Renal cortex interstitium (tissue), 3 donors: ENCODE data around the gene OSCAR. TPM values are rescaled to one million over a fixed set of nuclear protein-coding genes. Genes with fewer than 3 reads are reported as not detected.

ENCODE experiments used
- polyA plus RNA-seq, 3 donors: library from polyadenylated mRNA; unstranded; fragments of 120-200 nt; gene quantifications; one replicate each; pipeline ENCODE4 v1.2.1, GENCODE V29; 2013; ENCODE audit not compliant: insufficient read length in 3 of 3

The OSCAR gene
- polyA plus RNA-seq, 3 donors = 0.11 to 0.42 (median 0.27) TPM

Other genes with a start within 250 kb of the OSCAR start
- gene MYADM, start 232.9 kb downstream of the OSCAR start, polyA plus RNA-seq = 10 to 100 TPM; 68.1 to 75.4 (median 74.2) TPM
- under 1 TPM; 0.23 to 0.80 (median 0.43) TPM for gene PRKCG, start 218.6 kb downstream of the OSCAR start, polyA plus RNA-seq
- gene CACNG7, start 191.5 kb downstream of the OSCAR start, polyA plus RNA-seq = 1 to 10 TPM in 1 of 3 donors, under 1 TPM in 2; 0.23 to 1.0 (median 0.45) TPM
- under 1 TPM; 0.20 to 0.51 (median 0.23) TPM for gene CACNG8, start 137.9 kb downstream of the OSCAR start, polyA plus RNA-seq
- gene CACNG6, start 109.2 kb downstream of the OSCAR start, polyA plus RNA-seq = under 1 TPM; 0.73 to 1.00 (median 0.85) TPM
- gene VSTM1, start 36.9 kb downstream of the OSCAR start, polyA plus RNA-seq = under 1 TPM in 1 of 3 donors, not detected in 2; 0.27 TPM
- gene TARM1, start 19.4 kb downstream of the OSCAR start, polyA plus RNA-seq = under 1 TPM in 2 of 3 donors, not detected in 1; 0.17 to 0.20 TPM
- 100 to 1,000 TPM in 2 of 3 donors, 10 to 100 TPM in 1; 84.6 to 151 (median 147) TPM for gene NDUFA3, start 2.1 kb upstream of the OSCAR start, polyA plus RNA-seq
- 10 to 100 TPM; 12.0 to 19.3 (median 18.8) TPM for gene TFPT, start 14.9 kb upstream of the OSCAR start, polyA plus RNA-seq
- gene PRPF31, start 15.0 kb upstream of the OSCAR start, polyA plus RNA-seq = 10 to 100 TPM; 68.0 to 82.8 (median 73.0) TPM
- 10 to 100 TPM; 66.6 to 75.4 (median 75.4) TPM for gene CNOT3, start 37.0 kb upstream of the OSCAR start, polyA plus RNA-seq
- 10 to 100 TPM in 1 of 3 donors, 1 to 10 TPM in 2; 7.5 to 10.5 (median 9.8) TPM for gene LENG1, start 58.9 kb upstream of the OSCAR start, polyA plus RNA-seq
- gene TMC4, start 72.4 kb upstream of the OSCAR start, polyA plus RNA-seq = 10 to 100 TPM; 20.1 to 50.0 (median 29.2) TPM
- gene MBOAT7, start 88.8 kb upstream of the OSCAR start, polyA plus RNA-seq = 10 to 100 TPM; 56.8 to 85.9 (median 80.3) TPM
- gene TSEN34, start 90.5 kb upstream of the OSCAR start, polyA plus RNA-seq = 10 to 100 TPM; 46.2 to 63.2 (median 60.2) TPM
- gene RPS9, start 100.1 kb upstream of the OSCAR start, polyA plus RNA-seq = 1,000 to 10,000 TPM; 1,235 to 1,695 (median 1,501) TPM
- gene LILRB3, start 122.2 kb upstream of the OSCAR start, polyA plus RNA-seq = 1 to 10 TPM; 1.0 to 3.8 (median 1.5) TPM
- gene LILRA6, start 142.0 kb upstream of the OSCAR start, polyA plus RNA-seq = under 1 TPM; 0.44 to 0.85 (median 0.47) TPM
- gene LILRB5, start 156.5 kb upstream of the OSCAR start, polyA plus RNA-seq = 1 to 10 TPM; 1.4 to 3.7 (median 2.3) TPM
- gene LILRB2, start 180.3 kb upstream of the OSCAR start, polyA plus RNA-seq = 1 to 10 TPM in 2 of 3 donors, under 1 TPM in 1; 0.84 to 2.8 (median 1.7) TPM
- gene LILRA5, start 212.4 kb upstream of the OSCAR start, polyA plus RNA-seq = 1 to 10 TPM in 1 of 3 donors, under 1 TPM in 2; 0.42 to 1.7 (median 0.70) TPM
- under 1 TPM in 1 of 3 donors, not detected in 2; 0.11 TPM for gene LILRA4, start 238.4 kb upstream of the OSCAR start, polyA plus RNA-seq